Ovary (tissue), 3 donors: Measurements from ENCODE around the gene NHS.

Source experiments
- EP300 ChIP-seq: sonication (generic); formaldehyde crosslinking; IDR thresholded peaks from one replicate; pipeline ENCODE4 v1.6.1; 2017; ENCODE audit warnings: antibody characterized with exemption
- TF ChIP-seq, protein P1 (sequence below), 3 donors: fragments of 450-650 bp in 2 of 3; fragments of 200-600 bp in 1 of 3; IDR thresholded peaks; one replicate each; pipeline versions ENCODE4 v1.5.1 to v1.8.0; 2016 to 2022; ENCODE audit warnings: antibody characterized with exemption in 3 of 3, mild to moderate bottlenecking in 1 of 3
- donor health status: DM: no; HTN: no; CAD: no.

DNA sequence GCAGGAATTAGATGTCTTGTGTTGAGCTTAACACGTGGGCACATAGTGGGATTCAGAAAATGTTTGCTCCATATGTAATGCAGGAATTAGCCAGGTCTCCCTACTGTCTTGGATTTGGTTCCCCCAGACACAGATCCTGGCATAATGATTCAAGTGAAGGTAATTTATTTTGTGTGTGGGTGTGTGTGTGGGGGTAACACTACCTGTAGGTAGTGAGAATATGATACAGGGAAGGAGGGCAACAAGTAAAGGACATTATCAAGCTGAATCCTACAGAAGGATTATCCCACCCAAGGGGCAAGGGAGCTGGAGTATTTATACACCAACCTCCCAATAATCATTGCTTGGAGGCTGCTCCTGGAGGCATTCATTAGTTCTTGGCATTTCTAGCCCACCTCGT lies 101.4 kb downstream of the NHS start:
- TF ChIP-seq, protein P1, sequence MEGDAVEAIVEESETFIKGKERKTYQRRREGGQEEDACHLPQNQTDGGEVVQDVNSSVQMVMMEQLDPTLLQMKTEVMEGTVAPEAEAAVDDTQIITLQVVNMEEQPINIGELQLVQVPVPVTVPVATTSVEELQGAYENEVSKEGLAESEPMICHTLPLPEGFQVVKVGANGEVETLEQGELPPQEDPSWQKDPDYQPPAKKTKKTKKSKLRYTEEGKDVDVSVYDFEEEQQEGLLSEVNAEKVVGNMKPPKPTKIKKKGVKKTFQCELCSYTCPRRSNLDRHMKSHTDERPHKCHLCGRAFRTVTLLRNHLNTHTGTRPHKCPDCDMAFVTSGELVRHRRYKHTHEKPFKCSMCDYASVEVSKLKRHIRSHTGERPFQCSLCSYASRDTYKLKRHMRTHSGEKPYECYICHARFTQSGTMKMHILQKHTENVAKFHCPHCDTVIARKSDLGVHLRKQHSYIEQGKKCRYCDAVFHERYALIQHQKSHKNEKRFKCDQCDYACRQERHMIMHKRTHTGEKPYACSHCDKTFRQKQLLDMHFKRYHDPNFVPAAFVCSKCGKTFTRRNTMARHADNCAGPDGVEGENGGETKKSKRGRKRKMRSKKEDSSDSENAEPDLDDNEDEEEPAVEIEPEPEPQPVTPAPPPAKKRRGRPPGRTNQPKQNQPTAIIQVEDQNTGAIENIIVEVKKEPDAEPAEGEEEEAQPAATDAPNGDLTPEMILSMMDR (IDR thresholded peaks at IDR 0.05), result no peak
- no peak for TF ChIP-seq EP300
